NCI-H1694 (cell line): ENCODE measurements around the gene INVS.
A peak's percentile ranks its signal among the peaks of the same experiment; 100 is the strongest.
"Not testable (repeated sequence)": the region's sequence is repeated elsewhere in the genome, so short reads cannot be mapped to it uniquely, and the experiment has no call there.

Experiments used
- DNase-seq: peaks from one replicate; lab custom pipeline; 2025; lab: John Stamatoyannopoulos, UW

INVS gene

GRCh38 chr9:100322954-100323536 is 224.0 kb downstream of the INVS start:
- peak; percentile 15 for DNase-seq

GRCh38 chr9:100324594-100325200 is 225.7 kb downstream of the INVS start:
- DNase-seq = no peak

DNA sequence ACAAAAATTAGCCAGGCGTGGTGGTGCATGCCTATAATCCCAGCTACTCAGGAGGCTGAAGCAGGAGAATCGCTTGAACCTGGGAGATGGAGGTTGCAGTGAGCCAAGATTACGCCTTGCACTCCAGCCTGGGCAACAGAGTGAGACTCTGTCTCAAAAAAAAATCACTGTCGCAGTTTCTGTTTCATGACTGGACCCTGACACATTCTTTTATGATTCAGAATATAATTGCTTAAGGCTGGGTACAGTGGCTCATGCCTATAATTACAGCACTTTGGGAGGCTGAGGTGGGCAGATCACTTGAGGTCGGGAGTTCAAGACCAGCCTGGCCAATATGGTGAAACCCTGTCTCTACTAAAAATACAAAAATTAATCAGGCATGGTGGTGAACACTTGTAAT is 239.7 kb downstream of the INVS start:
- DNase-seq = not testable (repeated sequence)

DNA sequence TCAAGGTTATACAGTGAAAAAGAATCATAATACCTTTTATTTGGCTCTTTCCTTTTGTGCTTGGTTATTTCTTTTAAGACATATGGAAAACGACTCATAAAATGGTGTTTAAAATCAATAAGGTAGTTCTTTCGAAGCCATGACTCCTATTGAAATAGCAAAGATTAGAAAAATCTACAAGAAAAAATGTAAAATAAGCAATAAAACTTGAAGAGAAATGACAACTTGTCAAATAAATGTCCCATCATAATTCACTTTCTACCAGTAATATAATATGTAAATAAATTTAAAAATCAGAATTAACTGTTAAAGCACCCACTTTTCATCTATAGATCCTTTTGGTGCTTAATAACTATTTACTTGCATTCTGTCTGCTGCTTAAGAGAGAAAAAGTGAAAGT is 241.2 kb downstream of the INVS start:
- DNase-seq = no peak

DNA sequence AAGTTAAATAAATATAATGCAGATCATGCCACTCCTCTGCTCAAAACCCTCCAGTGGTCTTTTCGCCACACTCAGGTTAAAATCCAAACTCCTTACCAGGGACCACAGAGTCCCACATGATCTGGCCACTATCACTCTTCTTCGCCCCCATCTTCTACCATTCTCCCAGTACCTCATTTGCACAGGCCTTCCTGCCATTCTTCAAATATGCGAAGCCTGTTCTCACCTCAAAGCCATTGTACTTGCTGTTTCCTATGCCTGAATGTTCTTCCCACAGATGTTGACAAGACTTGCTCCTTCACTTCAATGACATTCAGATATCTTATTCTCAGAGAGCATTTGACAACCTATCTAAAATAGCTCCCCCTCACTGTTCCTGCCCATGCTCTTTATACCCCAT is 242.8 kb downstream of the INVS start:
- no peak for DNase-seq

GRCh38 chr9:100346836-100347235 is 247.8 kb downstream of the INVS start:
- no peak for DNase-seq

GRCh38 chr9:100350188-100350587 is 251.1 kb downstream of the INVS start:
- DNase-seq = no peak
